HK-2 (cell line): ENCODE results near the gene GPR27.

ENCODE experiments used
- DNase-seq: peaks from one replicate; pipeline ENCODE4 v3.0.0-alpha.2; 2018; ENCODE audit not compliant: unreplicated experiment

GPR27 gene

GRCh38 chr3:71733319-71733718 lies 20.3 kb upstream of the GPR27 start:
- no peak for DNase-seq

- no peak for DNase-seq
Observed at GRCh38 chr3:71734881-71735280, 18.8 kb upstream of the GPR27 start.

- no peak for DNase-seq
Observed at GRCh38 chr3:71742621-71743020, 11.0 kb upstream of the GPR27 start.

GRCh38 chr3:71744738-71745137 lies 8.9 kb upstream of the GPR27 start:
- no peak for DNase-seq

GRCh38 chr3:71751602-71752001 lies 2.1 kb upstream of the GPR27 start:
- DNase-seq = no peak

- DNase-seq = no peak
Observed at GRCh38 chr3:71752831-71753700, 589 bp upstream of the GPR27 start.

GRCh38 chr3:71754610-71755253 lies 1.1 kb downstream of the GPR27 start:
- DNase-seq = no peak

- no peak for DNase-seq
Observed at GRCh38 chr3:71758091-71758490, 4.4 kb downstream of the GPR27 start.

- no peak for DNase-seq
Observed at GRCh38 chr3:71759401-71759800, 5.7 kb downstream of the GPR27 start.

- DNase-seq = no peak
Observed at GRCh38 chr3:71760140-71760539, 6.5 kb downstream of the GPR27 start.

- no peak for DNase-seq
Observed at GRCh38 chr3:71763426-71763825, 9.8 kb downstream of the GPR27 start.

GRCh38 chr3:71771126-71771525 lies 17.5 kb downstream of the GPR27 start:
- no peak for DNase-seq

GRCh38 chr3:71771884-71772283 lies 18.2 kb downstream of the GPR27 start:
- DNase-seq = no peak

- no peak for DNase-seq
Observed at GRCh38 chr3:71776538-71776937, 22.9 kb downstream of the GPR27 start.

GRCh38 chr3:71778353-71778752 lies 24.7 kb downstream of the GPR27 start:
- DNase-seq = no peak

GRCh38 chr3:71779674-71780377 lies 26.2 kb downstream of the GPR27 start:
- no peak for DNase-seq

GRCh38 chr3:71780430-71780829 lies 26.8 kb downstream of the GPR27 start:
- DNase-seq = no peak

- DNase-seq = no peak
Observed at GRCh38 chr3:71783152-71783551, 29.5 kb downstream of the GPR27 start.

GRCh38 chr3:71784201-71784913 lies 30.7 kb downstream of the GPR27 start:
- DNase-seq = no peak

- DNase-seq = no peak
Observed at GRCh38 chr3:71784914-71785531, 31.4 kb downstream of the GPR27 start, which contains the start of gene PROK2. Gene PROK2, minus strand, starts transcription at chr3:71785148. Its CDS starts 96 bp downstream, at chr3:71785052.

GRCh38 chr3:71785532-71786216 lies 32.0 kb downstream of the GPR27 start:
- DNase-seq = no peak
